GM19467 (cell line): ENCODE data around the gene GAD1.
A peak's percentile ranks its signal among the peaks of the same experiment; 100 is the strongest.

Experiments
- ATAC-seq: cut with Tn5 transposase; IDR thresholded peaks from one replicate; pipeline ENCODE4 v1.9.1; 2021; ENCODE audit warnings: mild to moderate bottlenecking, moderate library complexity; ENCODE audit not compliant: unreplicated experiment

Gene GAD1

DNA sequence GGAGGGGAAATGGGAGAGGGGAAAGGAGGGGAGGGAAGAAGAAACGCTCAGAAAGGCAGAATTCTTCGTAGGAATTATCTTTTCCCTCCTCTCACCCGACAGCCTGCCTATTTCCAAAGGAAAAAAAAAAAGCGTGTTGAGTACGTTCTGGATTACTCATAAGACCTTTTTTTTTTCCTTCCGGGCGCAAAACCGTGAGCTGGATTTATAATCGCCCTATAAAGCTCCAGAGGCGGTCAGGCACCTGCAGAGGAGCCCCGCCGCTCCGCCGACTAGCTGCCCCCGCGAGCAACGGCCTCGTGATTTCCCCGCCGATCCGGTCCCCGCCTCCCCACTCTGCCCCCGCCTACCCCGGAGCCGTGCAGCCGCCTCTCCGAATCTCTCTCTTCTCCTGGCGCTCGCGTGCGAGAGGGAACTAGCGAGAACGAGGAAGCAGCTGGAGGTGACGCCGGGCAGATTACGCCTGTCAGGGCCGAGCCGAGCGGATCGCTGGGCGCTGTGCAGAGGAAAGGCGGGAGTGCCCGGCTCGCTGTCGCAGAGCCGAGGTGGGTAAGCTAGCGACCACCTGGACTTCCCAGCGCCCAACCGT lies at the start of gene GAD1:
TSS of gene GAD1 (plus strand) at position 384 of the 589 bp plus-strand sequence. CDS start 1,705 bp downstream, outside the sequence.
- no peak for ATAC-seq

DNA sequence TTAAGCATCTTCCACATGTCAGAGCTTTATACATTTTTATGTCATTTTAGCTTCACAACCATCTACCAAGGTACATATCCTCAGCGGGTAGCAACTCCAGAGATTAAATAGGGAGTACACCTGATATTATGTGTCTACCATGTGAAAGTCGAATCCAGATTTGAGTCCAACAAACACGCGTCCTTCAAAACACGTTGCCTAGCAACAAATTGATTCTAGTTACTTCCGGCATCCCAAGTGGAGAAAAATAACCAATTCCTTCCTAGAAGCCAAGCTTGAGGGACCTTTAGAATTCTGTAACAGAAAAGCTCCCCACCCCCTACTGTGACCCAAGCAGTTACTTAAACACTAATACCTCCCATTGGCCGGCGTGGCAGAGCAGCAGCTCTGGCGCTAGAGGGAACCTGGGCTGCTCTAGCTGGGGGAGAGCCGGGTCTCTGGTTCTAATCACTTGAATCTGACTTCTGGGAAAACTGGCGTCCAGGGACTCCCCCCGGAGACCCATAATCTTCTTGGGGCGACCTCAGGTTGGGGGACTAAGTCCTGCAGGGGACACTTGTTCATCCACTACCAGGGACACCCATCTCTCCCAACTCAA lies 46.6 kb upstream of the GAD1 start, which contains the start of gene ERICH2:
TSS of gene ERICH2 (plus strand) at position 371 of the 598 bp plus-strand sequence. CDS start 304 bp downstream, outside the sequence.
- ATAC-seq, result peak; percentile 27

DNA sequence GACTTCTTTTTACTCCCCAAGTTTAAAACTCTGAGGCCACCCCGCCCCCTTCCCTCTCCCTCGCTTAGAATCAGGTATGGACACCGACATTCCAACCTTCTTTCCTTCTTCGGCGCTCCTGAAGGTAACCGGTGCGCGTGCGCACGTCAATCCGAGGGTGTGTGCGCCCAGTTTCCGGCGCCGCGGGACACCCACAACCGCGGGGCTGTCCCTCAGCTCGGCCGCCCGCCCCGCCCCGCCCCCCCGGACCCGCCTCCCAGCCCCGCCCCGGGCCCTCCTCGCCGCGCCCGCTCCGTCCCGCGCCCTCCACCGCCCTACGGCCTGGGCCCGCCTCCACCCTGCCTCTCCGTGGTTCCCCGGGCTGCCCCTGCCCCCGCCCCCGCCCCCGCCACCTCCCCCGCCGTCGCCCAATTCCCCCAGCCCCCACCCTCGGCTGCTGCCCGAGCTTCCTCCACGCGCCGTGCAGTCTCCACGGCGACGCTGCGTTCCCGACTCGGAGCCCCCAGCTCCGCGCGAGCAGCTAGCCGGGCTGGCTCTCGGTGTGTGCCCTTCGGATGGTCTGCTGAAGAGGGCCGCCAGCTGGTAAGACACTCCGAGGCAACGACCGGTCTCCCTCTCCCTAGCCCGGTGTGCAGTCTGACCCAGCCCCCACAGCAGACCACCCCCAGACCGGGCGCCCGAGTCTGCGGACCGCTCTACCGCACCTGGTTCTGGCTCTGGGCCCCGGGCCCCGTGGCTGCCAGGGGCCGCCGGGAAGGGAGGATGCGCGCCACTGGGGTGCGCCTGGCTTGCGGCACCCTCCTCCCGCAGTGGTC lies 45.9 kb upstream of the GAD1 start:
- peak; percentile 78 for ATAC-seq

DNA sequence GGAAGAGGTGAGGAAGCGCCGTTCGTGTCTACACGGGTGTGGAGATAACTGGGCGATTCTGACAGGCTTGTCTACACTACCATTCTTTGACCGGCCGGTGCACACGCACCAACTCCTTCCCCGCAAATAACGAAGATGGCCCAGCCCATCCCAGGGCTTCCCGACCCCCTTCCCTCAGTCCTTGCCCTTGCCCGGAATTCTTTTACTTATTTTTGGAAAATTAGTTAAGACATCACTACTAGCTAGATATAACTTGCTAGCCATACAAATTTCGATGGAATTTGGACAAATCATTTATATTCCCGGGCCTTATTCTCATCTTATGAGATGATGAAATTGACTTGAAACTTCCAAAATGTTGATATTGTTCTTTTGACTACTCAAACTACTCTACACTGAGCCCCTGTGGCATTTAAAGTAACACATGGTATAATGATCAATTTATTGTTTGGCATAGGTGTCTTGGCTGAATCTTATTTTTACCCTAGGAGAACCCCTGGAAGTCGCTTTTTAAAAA lies 45.2 kb upstream of the GAD1 start:
- ATAC-seq, result no peak

DNA sequence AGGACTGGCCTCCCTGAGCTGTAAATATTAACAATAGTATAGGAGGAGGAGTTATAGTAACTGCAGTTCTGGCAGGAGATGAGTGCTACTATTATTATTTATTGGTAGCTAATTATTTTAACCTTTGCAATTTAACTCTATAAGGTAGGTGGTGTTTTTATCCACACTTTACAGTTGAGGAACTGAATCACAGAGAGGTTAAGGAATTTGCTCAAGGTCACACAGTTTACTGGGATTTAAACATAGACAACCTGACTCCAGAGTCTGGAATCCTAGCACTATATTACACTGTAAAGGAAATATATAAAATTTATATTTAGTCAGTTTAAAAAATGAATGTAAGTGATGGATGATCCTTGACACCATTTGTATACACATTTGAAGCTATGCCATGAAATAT lies 44.4 kb upstream of the GAD1 start:
- no peak for ATAC-seq

DNA sequence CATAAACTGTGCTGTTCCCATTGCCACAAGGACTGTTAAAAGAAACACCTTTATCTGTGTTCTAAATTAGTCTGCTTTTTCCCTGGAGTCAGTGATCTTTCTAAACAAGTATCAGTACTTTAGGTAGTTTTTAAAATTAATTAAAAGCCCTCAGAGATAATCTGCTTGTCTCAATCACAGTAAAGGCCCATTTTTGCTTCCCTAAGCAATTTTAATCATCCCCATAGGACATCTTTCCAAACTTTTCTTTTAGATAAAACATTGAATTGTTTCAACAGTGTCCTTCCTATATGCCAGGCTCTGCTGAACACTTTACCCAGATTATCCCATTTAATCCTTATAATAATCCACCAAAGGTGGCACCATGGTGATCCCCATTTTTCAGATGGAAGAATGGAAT lies 42.6 kb upstream of the GAD1 start:
- ATAC-seq, result no peak

DNA sequence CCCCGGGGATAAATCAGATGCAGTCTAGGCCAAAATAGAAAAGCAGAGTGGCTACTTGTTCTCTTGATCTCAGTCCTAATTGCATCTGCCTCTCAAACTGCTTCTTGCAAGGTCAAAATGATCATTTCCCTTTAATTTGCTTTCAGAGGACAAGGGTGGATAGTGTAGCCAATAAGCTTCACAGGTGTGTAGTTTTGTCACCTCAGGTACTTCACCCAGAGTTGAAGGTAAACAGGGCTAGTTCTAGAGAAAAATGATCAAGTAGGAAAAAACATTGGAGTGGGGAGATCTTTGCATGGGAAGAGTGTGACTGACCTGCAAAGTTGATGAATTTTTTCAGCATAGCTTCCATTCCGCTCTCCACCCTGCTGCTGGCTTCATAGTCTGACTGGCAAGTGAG lies 37.8 kb upstream of the GAD1 start:
- no peak for ATAC-seq

DNA sequence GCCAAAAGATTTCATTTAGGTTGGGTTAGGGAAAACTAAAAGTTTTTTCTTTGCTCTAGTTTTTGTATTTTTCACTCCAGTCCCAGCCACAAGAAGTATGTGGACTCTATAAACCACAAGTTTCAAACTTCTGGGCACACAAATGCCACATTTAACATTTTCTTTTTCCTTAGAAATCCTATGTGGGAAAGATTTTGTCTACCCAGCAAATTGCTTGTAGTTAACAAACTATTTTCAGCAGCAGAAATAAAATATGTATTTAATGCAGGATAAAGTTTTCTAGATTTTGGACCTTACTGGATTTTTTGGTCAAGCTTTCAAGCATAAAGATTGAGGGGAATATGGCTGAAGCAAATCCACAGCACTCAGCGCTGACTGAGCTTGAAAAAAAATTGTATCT lies 37.4 kb upstream of the GAD1 start:
- no peak for ATAC-seq

DNA sequence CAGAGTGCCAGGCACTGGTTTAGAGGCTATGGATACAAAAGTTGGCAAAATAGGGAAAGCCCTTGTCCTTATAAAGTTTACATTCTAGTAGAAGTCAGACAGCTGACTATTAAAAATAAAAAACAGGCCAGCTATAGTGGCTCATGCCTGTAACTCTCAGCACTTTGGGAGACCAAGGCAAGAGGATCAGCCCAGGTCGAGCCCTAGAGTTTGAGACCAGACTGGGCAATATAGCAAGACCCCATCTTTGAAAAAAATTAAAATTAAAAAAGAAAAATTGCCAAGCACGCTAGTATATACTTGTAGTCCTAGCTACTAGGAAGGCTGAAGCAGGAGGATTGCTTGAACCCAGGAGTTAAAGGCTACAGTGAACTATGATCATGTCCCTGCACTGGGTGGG lies 34.0 kb upstream of the GAD1 start:
- no peak for ATAC-seq

DNA sequence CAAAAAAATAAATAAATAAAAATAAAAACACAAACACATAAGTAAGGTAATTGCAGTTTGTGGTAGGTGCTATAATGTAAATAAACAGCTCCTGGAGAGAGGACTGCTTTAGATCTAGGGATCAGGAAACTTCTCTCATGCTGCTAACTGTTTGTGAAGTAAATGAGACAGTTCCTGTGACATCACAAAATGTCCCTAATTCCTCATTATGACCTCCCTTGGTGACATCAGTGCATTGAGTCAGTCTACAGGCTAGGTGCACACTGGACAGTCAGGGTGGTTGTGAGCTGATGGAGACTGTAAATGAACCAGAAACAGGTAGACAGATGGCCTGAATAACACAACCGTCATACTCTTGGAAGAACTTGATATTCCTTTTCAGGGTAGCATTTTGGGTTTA lies 33.1 kb upstream of the GAD1 start:
- no peak for ATAC-seq

DNA sequence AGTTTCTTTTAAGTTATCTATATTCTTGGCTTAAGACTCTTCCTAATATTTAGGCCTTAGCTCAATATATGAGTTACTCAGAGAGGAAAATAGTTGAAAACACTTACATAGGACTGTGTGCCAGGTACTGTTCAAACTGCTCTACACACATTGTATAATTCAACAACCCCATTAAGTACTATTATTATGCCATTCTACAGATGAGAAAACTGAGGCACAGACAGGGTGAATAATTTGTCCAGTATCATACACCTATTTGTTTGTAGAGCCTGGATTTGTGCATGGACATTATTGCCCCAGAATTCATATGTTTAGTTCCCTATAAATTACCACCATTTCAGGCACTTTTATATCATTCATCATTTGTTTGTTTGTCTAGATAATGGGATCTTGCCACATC lies 17.7 kb upstream of the GAD1 start:
- ATAC-seq, result no peak

DNA sequence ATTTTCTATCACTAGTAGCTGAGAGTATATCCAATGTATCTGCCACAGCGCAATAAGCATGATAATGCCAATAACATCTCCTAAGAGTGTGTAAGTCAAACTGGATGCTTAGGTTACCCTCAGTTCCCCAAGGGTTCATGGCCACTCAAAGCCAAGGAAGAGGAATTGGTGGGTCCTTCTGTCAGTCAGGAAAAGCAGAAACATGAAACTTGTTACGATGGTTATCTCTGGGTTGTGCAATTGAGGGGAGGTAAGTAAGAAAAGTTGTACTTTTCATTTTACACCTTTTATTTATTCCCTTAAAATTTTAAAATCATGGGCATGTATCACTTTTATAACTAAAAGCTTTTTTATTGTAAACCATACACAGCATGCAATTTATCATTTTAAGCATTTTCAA lies 10.1 kb upstream of the GAD1 start:
- ATAC-seq, result no peak

DNA sequence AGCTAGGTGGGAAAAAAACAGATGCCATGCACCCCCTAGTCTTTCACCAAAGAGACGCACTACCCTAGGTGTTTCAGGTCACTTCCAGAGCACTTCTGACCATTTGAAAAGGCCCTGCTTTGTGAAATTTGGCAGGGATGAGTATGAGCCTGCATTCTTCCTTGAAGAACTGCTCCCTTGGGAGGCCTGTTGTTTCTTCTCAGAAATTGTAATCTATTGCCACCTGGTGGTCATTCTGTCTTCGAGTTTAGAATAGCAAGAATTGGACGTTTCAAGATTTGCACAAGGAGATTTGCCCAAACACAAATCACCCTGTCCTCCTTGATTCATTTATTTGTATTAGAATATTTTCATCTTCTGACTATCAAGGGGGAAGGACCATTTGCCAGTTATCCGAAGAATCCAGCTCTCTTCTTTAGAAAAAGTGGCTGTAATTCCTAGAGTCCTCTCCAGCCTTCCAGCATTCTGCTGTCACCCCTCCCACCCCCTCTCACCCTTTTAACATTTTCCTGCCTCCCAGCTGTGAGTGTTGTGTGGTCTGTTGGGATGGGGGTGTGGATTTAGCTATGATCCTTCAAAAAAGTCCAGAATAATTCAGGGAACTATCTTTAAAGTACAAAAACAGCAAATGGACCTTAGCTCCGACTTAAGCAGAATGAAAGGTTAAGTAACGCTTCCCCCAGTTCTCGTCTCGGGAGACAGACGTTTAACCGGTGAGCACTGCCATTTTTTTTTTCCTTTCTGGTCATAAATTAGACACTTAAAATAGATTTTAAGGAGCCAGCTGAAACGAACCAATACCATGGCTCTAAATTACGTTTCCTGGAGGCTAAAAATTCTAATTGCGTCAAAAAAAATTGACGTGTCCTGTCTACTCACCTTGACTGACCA lies 3.7 kb upstream of the GAD1 start:
- no peak for ATAC-seq

DNA sequence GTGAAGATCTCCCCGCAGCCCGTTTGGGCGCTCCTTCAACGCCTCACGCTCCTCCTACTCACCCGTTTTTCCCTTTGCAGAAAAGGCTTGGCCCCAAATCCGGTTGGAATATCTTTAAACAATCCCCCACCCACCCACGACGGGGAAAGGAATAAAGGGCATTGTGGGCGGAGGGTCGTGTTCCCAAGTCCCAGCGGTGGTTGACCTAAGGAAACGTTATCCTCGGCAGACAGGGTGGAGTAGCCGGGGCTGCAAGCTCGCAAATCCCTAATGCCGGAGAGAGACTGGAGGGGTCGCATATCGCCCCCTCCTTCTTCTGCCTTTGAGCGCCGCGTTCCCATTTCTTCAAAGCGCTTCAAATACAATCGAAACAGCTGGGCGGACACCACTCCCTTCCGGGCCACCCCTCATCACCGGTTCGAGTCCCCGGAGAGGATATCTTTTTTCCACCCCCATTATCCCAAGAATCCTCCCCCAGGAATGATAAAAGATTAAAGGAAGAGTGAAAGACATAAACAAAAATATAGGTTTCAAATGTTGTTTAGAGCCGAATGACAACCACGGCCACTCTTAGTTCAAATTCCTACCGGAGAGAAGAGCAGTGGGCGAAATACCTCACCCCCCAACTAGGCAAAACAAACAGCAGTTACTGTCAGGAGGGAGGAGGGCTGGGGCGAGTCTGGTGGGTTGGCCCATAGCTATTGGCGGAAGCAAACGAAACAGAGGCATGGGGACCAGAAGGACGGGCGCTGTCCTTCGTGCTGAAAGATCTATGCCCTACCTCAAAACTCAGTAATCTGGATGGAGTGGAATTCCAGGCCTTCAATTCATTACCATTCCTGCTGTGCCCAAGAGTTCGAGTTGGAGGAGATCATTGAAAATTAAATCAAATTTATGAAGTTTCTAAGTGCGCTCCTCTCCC lies 2.8 kb upstream of the GAD1 start:
- ATAC-seq, result no peak

DNA sequence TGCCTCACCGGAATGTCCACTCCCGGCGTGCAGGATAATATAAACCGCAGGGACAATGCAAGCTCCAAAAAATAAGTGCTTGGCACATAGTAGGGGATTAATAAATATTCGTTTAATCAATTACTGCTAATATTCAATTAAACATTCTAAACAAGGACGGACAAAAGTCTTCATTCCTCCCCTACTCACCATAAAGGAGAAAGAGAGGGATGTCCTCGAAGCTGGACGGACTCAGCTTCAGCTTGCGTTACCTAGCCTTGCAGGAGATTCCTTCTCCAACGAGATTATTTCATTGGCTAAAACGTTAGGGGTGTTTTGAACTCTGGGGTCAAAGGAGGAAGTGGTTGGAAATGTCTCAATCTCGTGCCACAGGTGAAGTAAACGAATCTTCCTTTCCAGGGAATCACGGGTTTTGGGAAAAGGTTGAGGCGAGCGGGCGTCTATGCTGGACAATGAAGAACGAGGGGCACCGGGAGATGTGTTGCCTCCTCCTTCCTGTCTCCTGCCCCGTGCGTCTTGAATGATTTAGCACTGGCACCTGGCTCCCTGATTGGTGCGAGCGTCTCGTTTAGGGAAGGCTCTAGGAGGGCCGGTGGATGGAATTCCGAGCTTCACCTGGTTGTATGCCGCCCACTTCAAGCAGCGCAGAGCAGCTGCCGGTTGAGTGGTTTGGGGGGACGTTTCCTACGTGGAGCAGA lies 2.0 kb upstream of the GAD1 start:
- no peak for ATAC-seq

DNA sequence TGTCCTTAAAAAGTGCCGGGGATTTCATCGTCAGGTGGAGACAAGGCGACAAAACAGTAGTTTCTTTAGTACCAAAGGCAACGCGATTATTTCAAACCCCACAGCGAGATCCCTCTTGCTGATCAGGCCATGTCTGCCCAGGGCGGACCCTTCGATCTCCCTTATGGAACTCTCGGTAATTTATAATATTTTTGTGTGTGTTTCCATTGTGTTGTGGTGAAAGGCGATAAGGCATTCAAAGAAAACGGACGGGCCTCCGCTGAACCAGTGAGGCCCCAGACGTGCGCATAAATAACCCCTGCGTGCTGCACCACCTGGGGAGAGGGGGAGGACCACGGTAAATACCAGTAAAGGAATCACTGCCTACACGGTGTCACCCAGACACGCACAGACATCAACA lies 1.4 kb upstream of the GAD1 start:
- no peak for ATAC-seq

DNA sequence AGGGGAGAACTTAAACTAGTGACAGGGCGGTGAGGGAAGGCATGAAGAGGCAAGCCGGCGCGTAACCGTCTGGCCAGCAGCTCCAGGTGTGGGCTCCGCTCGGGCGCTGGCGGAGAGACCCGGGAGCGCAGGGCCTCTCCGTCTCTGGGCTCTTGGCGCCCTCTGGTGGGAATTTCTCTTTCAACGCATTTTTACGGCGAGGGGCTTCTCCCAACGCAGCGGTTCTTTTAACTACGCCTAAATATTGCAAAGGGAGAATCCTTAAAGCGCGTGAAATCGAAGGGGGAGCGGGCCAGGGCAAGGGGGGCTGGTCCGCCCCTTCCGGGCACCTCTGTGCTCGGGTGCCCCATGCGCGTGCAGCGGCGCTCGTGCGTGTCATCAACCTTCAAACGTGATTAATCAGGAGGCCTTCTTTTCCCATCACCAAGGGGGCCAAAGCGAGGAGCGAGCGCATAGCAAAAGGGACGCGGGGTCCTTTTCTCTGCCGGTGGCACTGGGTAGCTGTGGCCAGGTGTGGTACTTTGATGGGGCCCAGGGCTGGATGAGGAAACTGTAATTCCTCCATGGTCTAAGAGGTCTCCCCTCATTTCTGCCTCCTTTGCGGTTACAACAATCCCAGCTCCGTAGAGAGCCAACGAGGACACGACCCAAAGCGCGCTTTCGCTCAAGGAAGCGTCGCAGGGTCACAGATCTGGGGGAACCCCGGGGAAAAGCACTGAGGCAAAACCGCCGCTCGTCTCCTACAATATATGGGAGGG lies 762 bp upstream of the GAD1 start:
- no peak for ATAC-seq
